ENCODE data around the gene RABGEF1. TPM values are rescaled to one million over a fixed set of nuclear protein-coding genes. Genes with fewer than 3 reads are reported as not detected.
"Not testable (repeated sequence)": the region's sequence is repeated elsewhere in the genome, so short reads cannot be mapped to it uniquely, and the experiment has no call there.

The RABGEF1 gene
- 10.7 TPM for polyA plus RNA-seq (2013, experiment 1 of 2)
- polyA plus RNA-seq (2013, experiment 2 of 2), result 12.9 TPM

DNA sequence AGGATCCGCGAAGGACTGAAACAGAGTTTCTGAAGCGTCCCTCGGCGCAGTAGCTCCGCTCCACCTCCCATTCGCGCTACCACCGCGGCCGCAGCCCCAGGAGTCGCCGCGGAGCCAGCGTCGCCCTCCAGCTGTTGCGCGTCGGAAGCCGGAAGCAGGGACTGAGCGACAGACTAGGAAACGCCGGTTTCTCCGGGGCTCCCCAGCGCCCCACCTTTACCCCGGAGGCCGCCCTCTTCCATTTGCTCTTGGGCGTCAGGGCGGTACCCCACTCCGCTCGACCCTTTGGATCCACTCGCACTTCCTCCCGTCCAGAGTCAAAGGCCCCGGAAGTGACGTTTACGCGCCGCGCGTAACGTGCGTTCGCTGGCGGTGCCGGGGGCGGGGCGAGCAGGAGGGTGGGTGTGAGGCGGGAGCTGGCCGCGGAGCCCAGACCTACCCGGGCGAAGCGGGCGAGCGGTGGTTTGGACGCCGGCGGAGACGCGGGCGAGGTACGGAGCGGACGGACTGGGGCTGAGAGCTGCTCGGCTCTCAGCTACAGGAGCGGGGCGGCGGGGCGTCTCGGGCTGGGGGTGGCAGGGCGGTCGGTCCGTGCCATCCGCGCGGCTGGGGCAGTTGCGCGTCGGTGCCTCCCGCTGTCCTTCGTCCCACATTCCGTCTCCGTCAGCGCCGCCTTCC lies at the start of gene RABGEF1:
Gene RABGEF1, plus strand, starts transcription at position 432 of the 678 bp plus-strand sequence. CDS start 31,167 bp downstream, outside the sequence.
- H3K4me3 ChIP-seq (ENCODE audit: low read length), result peak within 1 kb of the TSS; percentile 91
- H3K9ac ChIP-seq (ENCODE audit: low read depth, low read length), result peak within 1 kb of the TSS; percentile 91
- H3K4me1 ChIP-seq (ENCODE audit: insufficient read depth, low read length), result no peaks in the 10 kb centered on the region
- peak within 1 kb of the TSS; percentile 91 for H3K27ac ChIP-seq (ENCODE audit: low read depth, low read length)
- H3K36me3 ChIP-seq (ENCODE audit: insufficient read depth, low read length), result peaks cover 11% of the 10 kb centered on the region; the same call in 1 of the 2 replicates
- WGBS, result under 1% methylated on average over 85 of the region's 85 CpGs
- H3K9me3 ChIP-seq (ENCODE audit: insufficient read depth, low read depth, low read length), result peaks cover 6% of the 10 kb centered on the region; the same call in 1 of the 2 replicates
- no peaks in the 10 kb centered on the region for H3K27me3 ChIP-seq (ENCODE audit: insufficient read depth, low read length)

DNA sequence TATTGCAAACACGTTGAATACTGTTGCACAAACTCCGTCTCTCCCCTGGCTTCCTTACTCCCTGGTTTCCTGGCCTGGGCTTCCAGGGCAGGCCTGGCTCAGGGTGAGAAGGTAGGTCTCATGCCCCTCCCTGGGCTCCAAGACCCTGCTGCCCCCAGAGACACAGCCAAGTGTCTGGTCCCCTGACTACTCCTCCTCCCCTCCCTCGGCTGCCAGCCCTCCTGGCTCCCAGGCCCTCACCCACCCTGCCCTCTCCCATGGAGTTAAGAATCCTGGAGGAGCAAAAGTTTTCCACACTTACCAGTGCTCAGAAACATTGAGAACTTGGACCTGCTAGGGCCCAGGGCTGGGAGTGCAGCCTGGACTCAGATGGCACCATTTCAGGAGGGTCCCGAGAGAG lies 47.2 kb upstream of the RABGEF1 start:
- H3K27me3 ChIP-seq (ENCODE audit: insufficient read depth, low read length), result no peaks in the 10 kb centered on the region
- H3K4me1 ChIP-seq (ENCODE audit: insufficient read depth, low read length), result 0 out of 2 replicates have a peak, but pooled peaks cover 3% of the 10 kb centered on the region
- no peaks in the 10 kb centered on the region for H3K36me3 ChIP-seq (ENCODE audit: insufficient read depth, low read length)
- H3K9me3 ChIP-seq (ENCODE audit: insufficient read depth, low read depth, low read length), result 0 out of 2 replicates have a peak, but pooled peaks cover 2% of the 10 kb centered on the region
- WGBS, result 95% methylated on average over 4 of the region's 4 CpGs
- no peak overlapping the region for H3K27ac ChIP-seq (ENCODE audit: low read depth, low read length)
- H3K9ac ChIP-seq (ENCODE audit: low read depth, low read length), result no peak overlapping the region
- no peak overlapping the region for H3K4me3 ChIP-seq (ENCODE audit: low read length)

DNA sequence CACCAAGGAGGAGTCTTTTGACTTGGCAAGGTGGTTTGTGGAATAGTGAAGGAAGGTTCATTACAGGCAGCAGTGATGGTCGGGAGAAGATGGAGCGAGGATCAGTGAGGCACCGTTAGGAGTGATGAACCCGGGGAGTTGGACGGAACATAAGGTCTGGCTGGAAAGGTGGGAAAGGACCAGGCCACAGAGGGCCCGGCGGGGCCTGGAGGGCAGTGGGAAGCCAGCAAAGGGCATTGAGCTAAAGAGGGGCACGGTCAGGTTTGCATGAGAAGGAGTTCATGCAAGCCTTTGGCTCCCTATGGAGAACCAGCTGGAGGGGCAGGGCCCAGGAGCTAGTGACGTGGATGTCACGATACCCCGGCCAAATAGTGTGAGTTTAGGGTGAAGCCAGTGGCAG lies 46.2 kb upstream of the RABGEF1 start:
- 91% methylated on average over 11 of the region's 11 CpGs for WGBS
- no peaks in the 10 kb centered on the region for H3K36me3 ChIP-seq (ENCODE audit: insufficient read depth, low read length)
- H3K4me3 ChIP-seq (ENCODE audit: low read length), result no peak overlapping the region
- H3K27ac ChIP-seq (ENCODE audit: low read depth, low read length), result no peak overlapping the region
- H3K4me1 ChIP-seq (ENCODE audit: insufficient read depth, low read length), result 0 out of 2 replicates have a peak, but pooled peaks cover 3% of the 10 kb centered on the region
- no peaks in the 10 kb centered on the region for H3K9me3 ChIP-seq (ENCODE audit: insufficient read depth, low read depth, low read length)
- H3K27me3 ChIP-seq (ENCODE audit: insufficient read depth, low read length), result no peaks in the 10 kb centered on the region
- H3K9ac ChIP-seq (ENCODE audit: low read depth, low read length), result no peak overlapping the region

DNA sequence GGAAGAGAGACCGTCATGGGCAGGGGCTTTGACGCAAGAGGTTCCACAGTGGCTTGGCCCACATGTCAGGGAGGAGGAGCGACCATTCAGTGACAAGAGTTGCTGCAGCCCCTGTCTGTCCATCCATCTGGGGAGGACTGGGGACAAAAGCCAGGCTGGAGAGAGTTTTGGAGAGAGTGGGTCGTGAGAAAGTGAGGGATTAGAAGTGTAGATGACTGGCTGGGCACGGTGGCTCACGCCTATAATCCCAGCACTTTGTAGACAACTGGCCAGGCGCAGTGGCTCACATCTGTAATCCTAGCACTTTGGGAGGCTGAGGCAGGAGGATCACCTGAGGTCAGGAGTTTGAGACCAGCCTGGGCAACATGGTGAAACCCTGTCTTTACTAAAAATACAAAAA lies 45.1 kb upstream of the RABGEF1 start:
- 85% methylated on average over 7 of the region's 7 CpGs for WGBS
- not testable (repeated sequence) for H3K9ac ChIP-seq (ENCODE audit: low read depth, low read length); H3K27ac ChIP-seq (ENCODE audit: low read depth, low read length); H3K27me3 ChIP-seq (ENCODE audit: insufficient read depth, low read length); H3K4me1 ChIP-seq (ENCODE audit: insufficient read depth, low read length); H3K36me3 ChIP-seq (ENCODE audit: insufficient read depth, low read length); H3K9me3 ChIP-seq (ENCODE audit: insufficient read depth, low read depth, low read length); H3K4me3 ChIP-seq (ENCODE audit: low read length)

DNA sequence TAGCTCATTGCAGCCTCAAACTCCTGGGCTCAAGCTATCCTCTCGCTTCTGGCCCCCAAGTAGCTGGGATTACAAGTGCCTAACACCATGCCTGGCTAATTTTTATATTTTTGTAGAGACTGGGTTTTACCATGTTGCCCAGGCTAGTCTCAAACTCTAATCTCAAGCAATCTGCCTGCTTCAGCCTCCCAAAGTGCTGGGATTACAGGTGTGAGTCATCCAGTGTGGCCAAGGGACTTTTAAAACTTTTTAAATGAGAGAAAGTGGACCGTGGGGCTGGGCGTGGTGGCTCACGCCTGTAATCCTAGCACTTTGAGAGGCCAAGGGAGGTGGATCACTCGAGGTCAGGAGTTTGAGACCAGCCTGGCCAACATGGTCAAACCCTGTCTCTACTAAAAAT lies 44.4 kb upstream of the RABGEF1 start:
- H3K9ac ChIP-seq (ENCODE audit: low read depth, low read length); H3K4me3 ChIP-seq (ENCODE audit: low read length); H3K27ac ChIP-seq (ENCODE audit: low read depth, low read length); H3K36me3 ChIP-seq (ENCODE audit: insufficient read depth, low read length); H3K4me1 ChIP-seq (ENCODE audit: insufficient read depth, low read length); H3K9me3 ChIP-seq (ENCODE audit: insufficient read depth, low read depth, low read length); H3K27me3 ChIP-seq (ENCODE audit: insufficient read depth, low read length): not testable (repeated sequence)
- 94% methylated on average over 5 of the region's 5 CpGs for WGBS

DNA sequence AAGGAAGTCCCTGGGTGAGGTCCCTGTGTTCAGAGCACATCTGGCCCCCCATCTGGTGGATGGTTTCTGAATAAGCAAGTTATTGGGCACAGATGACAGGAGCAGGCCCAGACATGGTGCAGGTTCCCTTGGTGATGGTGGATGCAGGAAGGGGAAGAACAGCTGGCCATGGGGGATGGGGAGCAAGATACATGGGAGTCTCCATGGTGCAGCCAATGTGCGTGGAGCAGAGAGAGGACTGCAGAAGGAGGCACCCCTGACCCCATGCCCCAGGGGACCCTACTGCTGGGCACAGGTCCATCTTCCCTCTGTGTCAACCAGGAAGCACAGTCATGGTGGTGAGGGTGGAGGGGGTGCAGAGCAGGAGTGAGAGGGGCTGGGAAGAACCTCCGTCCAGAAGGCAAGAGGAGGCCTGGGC lies 43.8 kb upstream of the RABGEF1 start:
- Histone ChIP-seq H3K9ac (ENCODE audit: low read depth, low read length) (no peak overlapping the region), H3K9me3 (ENCODE audit: insufficient read depth, low read depth, low read length) (no peaks in the 10 kb centered on the region), H3K4me3 (ENCODE audit: low read length) (no peak overlapping the region), H3K4me1 (ENCODE audit: insufficient read depth, low read length) (0 out of 2 replicates have a peak, but pooled peaks cover 3% of the 10 kb centered on the region), H3K36me3 (ENCODE audit: insufficient read depth, low read length) (no peaks in the 10 kb centered on the region), H3K27me3 (ENCODE audit: insufficient read depth, low read length) (no peaks in the 10 kb centered on the region), H3K27ac (ENCODE audit: low read depth, low read length) (no peak overlapping the region)
- 86% methylated on average over 2 of the region's 2 CpGs for WGBS

DNA sequence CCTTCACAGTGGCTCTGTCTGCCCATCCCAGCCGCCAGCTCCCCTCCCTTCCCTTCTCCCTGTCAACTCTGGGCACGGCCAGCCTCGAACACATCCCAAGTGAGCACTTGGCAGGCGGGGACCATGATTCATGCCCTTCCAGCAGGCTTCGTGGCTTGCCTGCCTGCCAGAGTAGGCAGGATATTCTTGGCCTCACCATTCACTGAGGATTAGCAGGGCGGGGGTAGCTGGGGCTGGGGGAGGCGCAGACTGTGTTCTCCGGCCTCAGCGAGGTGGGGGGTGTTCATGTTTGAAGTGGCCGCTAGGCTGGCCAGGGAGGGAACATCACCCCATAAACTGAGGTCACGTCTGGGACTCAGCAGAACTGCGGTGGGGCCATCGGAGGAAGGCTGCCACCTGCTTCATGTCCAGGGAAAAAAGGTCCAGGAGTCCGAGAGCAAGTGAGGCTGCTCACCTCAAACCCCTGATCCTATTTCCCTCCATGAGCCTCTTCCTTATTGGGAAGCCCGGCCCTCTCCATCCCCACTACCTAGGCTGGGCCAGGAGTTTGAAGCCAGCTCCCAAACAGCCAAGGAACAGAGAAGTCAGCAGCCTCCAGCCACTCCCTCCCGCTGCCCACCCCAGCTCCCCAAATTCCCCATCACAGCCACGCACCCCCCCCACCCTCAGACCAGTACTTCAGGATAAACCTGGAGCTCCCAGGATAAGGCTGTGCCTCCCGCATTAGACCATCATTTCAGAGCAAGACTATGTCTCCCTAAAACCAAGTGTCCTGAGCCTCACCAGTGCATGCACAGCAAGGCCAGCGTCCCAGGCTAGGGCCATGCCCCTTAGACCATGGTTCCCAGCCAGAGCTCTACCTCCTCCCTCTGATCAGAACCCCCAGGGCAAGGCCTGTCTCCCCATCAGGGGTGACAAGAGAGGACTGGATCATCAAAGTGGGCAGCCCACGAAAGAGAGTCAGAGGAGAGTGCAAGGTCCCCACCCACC lies 42.8 kb upstream of the RABGEF1 start:
- no peaks in the 10 kb centered on the region for H3K9me3 ChIP-seq (ENCODE audit: insufficient read depth, low read depth, low read length)
- no peaks in the 10 kb centered on the region for H3K27me3 ChIP-seq (ENCODE audit: insufficient read depth, low read length)
- H3K36me3 ChIP-seq (ENCODE audit: insufficient read depth, low read length), result no peaks in the 10 kb centered on the region
- 79% methylated on average over 20 of the region's 20 CpGs for WGBS
- H3K9ac ChIP-seq (ENCODE audit: low read depth, low read length), result no peak overlapping the region
- no peak overlapping the region for H3K4me3 ChIP-seq (ENCODE audit: low read length)
- no peak overlapping the region for H3K27ac ChIP-seq (ENCODE audit: low read depth, low read length)
- H3K4me1 ChIP-seq (ENCODE audit: insufficient read depth, low read length), result 0 out of 2 replicates have a peak, but pooled peaks cover 3% of the 10 kb centered on the region

DNA sequence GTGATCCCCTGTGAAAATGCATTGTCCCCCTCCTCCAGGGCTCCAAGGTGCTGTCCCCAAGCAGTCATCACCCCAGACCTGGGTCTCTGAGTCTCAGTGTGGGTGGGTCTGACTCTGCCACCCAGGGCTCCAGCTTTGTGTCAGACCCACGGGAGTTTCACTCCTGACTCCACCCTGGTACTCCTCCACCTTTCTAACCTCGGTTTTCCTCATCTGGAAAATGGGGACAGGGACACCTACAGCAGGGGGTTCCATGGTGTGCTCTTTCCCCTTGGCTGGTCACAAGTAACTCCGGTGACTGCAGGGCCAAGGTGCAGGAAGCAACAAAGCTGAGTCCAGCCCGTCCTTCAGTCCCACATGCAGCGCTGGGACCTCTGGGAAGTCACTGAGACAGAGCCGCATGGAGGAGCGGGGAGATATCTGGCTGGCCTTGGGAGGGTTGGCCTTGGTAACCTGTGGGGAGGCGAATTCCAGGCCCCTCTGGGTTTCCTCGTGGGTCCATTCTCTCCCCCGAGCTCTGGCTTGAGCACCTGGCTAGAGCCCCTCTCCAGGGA lies 41.8 kb upstream of the RABGEF1 start:
- Histone ChIP-seq H3K4me3 (ENCODE audit: low read length) (no peak overlapping the region), H3K27ac (ENCODE audit: low read depth, low read length) (no peak overlapping the region), H3K9me3 (ENCODE audit: insufficient read depth, low read depth, low read length) (no peaks in the 10 kb centered on the region), H3K27me3 (ENCODE audit: insufficient read depth, low read length) (no peaks in the 10 kb centered on the region), H3K4me1 (ENCODE audit: insufficient read depth, low read length) (0 out of 2 replicates have a peak, but pooled peaks cover 3% of the 10 kb centered on the region), H3K9ac (ENCODE audit: low read depth, low read length) (no peak overlapping the region), H3K36me3 (ENCODE audit: insufficient read depth, low read length) (no peaks in the 10 kb centered on the region)
- WGBS, result 85% methylated on average over 10 of the region's 10 CpGs

DNA sequence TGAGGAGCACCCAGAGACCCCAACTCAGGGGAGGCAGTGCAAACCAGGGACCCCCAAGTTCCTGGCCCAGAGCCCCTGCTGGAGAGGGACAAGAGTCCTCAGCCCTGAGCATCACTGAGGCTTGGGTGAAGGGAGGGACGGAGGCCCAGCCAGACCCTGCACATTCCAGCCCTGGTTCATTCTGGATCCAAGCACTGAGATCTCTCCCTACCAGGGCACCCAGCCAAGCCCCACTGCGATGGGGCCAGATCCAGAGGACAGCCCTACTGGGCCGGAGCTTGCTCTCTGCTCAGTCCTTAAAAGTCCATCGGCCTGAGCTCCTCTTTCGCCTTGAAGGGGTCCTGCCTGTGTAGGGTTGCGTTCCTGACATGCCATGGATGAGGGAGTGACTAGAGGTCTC lies 40.5 kb upstream of the RABGEF1 start:
- Histone ChIP-seq H3K27ac (ENCODE audit: low read depth, low read length) (no peak overlapping the region), H3K9me3 (ENCODE audit: insufficient read depth, low read depth, low read length) (no peaks in the 10 kb centered on the region), H3K36me3 (ENCODE audit: insufficient read depth, low read length) (no peaks in the 10 kb centered on the region), H3K9ac (ENCODE audit: low read depth, low read length) (no peak overlapping the region), H3K4me3 (ENCODE audit: low read length) (no peak overlapping the region), H3K27me3 (ENCODE audit: insufficient read depth, low read length) (no peaks in the 10 kb centered on the region), H3K4me1 (ENCODE audit: insufficient read depth, low read length) (0 out of 2 replicates have a peak, but pooled peaks cover 3% of the 10 kb centered on the region)
- WGBS, result 90% methylated on average over 6 of the region's 6 CpGs

DNA sequence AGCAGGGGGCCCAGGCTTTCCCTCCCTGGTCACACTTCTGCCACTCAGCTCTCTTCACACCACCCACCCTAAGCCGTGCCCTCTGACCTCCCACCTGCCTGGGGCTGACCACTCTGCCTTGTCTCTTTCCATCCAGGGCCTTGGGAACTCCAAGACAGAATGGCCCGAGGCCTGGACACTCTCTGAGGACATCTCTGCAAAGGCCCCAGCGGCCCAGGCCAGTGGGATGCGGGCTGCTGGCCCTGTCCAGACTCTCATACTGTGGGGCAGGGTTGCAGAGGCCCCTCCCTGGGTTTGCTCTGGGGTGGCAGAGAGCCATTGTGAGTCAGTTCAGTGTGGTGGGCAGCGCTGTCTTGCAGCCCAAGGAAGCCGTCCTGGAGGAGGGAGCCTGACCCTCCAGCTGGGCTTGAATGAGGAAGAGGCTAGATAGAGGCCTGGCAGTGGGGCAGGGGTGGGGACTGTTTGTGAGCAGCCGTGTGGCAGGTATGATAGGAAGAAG lies 39.9 kb upstream of the RABGEF1 start:
- Histone ChIP-seq H3K27ac (ENCODE audit: low read depth, low read length) (no peak overlapping the region), H3K36me3 (ENCODE audit: insufficient read depth, low read length) (no peaks in the 10 kb centered on the region), H3K4me1 (ENCODE audit: insufficient read depth, low read length) (0 out of 2 replicates have a peak, but pooled peaks cover 3% of the 10 kb centered on the region), H3K9me3 (ENCODE audit: insufficient read depth, low read depth, low read length) (no peaks in the 10 kb centered on the region), H3K9ac (ENCODE audit: low read depth, low read length) (no peak overlapping the region), H3K4me3 (ENCODE audit: low read length) (no peak overlapping the region), H3K27me3 (ENCODE audit: insufficient read depth, low read length) (no peaks in the 10 kb centered on the region)
- WGBS, result 91% methylated on average over 7 of the region's 7 CpGs
